ENCODE data around the gene TREML1. TPM values are rescaled to one million over a fixed set of nuclear protein-coding genes. Genes with fewer than 3 reads are reported as not detected.
A peak's percentile ranks its signal among the peaks of the same experiment; 100 is the strongest.

Gene TREML1
- total RNA-seq, 6 donors from 2014 or later, result 2.6 to 6.3 (median 4.4) TPM; not detected in 2

GRCh38 chr6:41181566-41181965 lies 27.4 kb upstream of the TREML1 start:
- 47 to 67% methylated on average over 1 of the region's 1 CpG for WGBS, 2 donors
- Histone ChIP-seq H3K27me3 (no peaks in the 10 kb centered on the region), H3K4me3 (no peak overlapping the region), H3K9me3 (no peaks in the 10 kb centered on the region), H3K36me3 (no peaks in the 10 kb centered on the region), H3K4me1 (peaks cover 4 to 5% (median 4%) of the 10 kb centered on the region in 4 donors), H3K27ac (no peak overlapping the region)
- ATAC-seq (ENCODE audit: low FRiP score in 2 of 2) (no peak), DNase-seq (no peak)
- no peak for TF ChIP-seq POLR2AphosphoS5 (IDR thresholded peaks at IDR 0.05)
- no peak for TF ChIP-seq CTCF (IDR thresholded peaks at IDR 0.05)
- TF ChIP-seq EP300 (IDR thresholded peaks at IDR 0.05), result no peak
- TF ChIP-seq POLR2A (IDR thresholded peaks at IDR 0.05), result no peak

GRCh38 chr6:41179163-41179562 lies 25.0 kb upstream of the TREML1 start:
- Histone ChIP-seq H3K27ac (no peak overlapping the region), H3K4me3 (no peak overlapping the region), H3K4me1 (peaks cover 4 to 5% (median 4%) of the 10 kb centered on the region in 4 donors), H3K27me3 (no peaks in the 10 kb centered on the region), H3K9me3 (no peaks in the 10 kb centered on the region), H3K36me3 (no peaks in the 10 kb centered on the region)
- WGBS, 2 donors, result 61 to 75% methylated on average over 4 of the region's 4 CpGs
- TF ChIP-seq CTCF (IDR thresholded peaks at IDR 0.05) (no peak), EP300 (IDR thresholded peaks at IDR 0.05) (no peak)
- no peak for DNase-seq
- no peak for ATAC-seq (ENCODE audit: low FRiP score in 2 of 2)

- 88 to 95% methylated on average over 2 of the region's 2 CpGs for WGBS, 2 donors
- no peak for ATAC-seq (ENCODE audit: low FRiP score in 2 of 2)
- Histone ChIP-seq H3K4me3 (no peak overlapping the region), H3K27me3 (no peaks in the 10 kb centered on the region), H3K4me1 (peaks cover 4 to 5% (median 4%) of the 10 kb centered on the region in 4 donors), H3K27ac (no peak overlapping the region), H3K9me3 (no peaks in the 10 kb centered on the region), H3K36me3 (no peaks in the 10 kb centered on the region)
- TF ChIP-seq EP300 (IDR thresholded peaks at IDR 0.05), result no peak
- TF ChIP-seq POLR2AphosphoS5 (IDR thresholded peaks at IDR 0.05), result no peak
- no peak for TF ChIP-seq CTCF (IDR thresholded peaks at IDR 0.05)
- TF ChIP-seq POLR2A (IDR thresholded peaks at IDR 0.05), result no peak
- no peak for DNase-seq
Measured at GRCh38 chr6:41177695-41178094, 23.5 kb upstream of the TREML1 start.

GRCh38 chr6:41177287-41177686 lies 23.1 kb upstream of the TREML1 start:
- DNase-seq (no peak), ATAC-seq (ENCODE audit: low FRiP score in 2 of 2) (no peak)
- WGBS, 2 donors, result 75 to 76% methylated on average over 3 of the region's 3 CpGs
- H3K27me3 ChIP-seq, result no peaks in the 10 kb centered on the region
- H3K27ac ChIP-seq, result no peak overlapping the region
- TF ChIP-seq EP300 (IDR thresholded peaks at IDR 0.05), result no peak
- TF ChIP-seq POLR2A (IDR thresholded peaks at IDR 0.05), result no peak
- TF ChIP-seq POLR2AphosphoS5 (IDR thresholded peaks at IDR 0.05), result no peak
- no peak for TF ChIP-seq CTCF (IDR thresholded peaks at IDR 0.05)
- H3K4me1 ChIP-seq, result peaks cover 2 to 4% (median 3%) of the 10 kb centered on the region in 4 donors
- no peaks in the 10 kb centered on the region for H3K36me3 ChIP-seq
- no peak overlapping the region for H3K4me3 ChIP-seq
- H3K9me3 ChIP-seq, result no peaks in the 10 kb centered on the region

GRCh38 chr6:41176189-41176588 lies 22.0 kb upstream of the TREML1 start:
- H3K4me3 ChIP-seq, result no peak overlapping the region
- ATAC-seq (ENCODE audit: low FRiP score in 2 of 2) (no peak), DNase-seq (peak in 1 of 2 donors; percentile 71)
- H3K4me1 ChIP-seq, result no peaks in the 10 kb centered on the region
- no peaks in the 10 kb centered on the region for H3K27me3 ChIP-seq
- TF ChIP-seq POLR2AphosphoS5 (IDR thresholded peaks at IDR 0.05), result no peak
- TF ChIP-seq EP300 (IDR thresholded peaks at IDR 0.05), result no peak
- TF ChIP-seq POLR2A (IDR thresholded peaks at IDR 0.05), result no peak
- 87 to 90% methylated on average over 12 of the region's 12 CpGs for WGBS, 2 donors
- no peaks in the 10 kb centered on the region for H3K9me3 ChIP-seq
- H3K27ac ChIP-seq, result no peak overlapping the region
- no peaks in the 10 kb centered on the region for H3K36me3 ChIP-seq

All from upper lobe of left lung (tissue), 6 donors.